HG02981 (cell line): Measurements from ENCODE around the gene CYP4F22.
"Not testable (repeated sequence)": the region's sequence is repeated elsewhere in the genome, so short reads cannot be mapped to it uniquely, and the experiment has no call there.

Experiments
- ATAC-seq: cut with Tn5 transposase; IDR thresholded peaks from one replicate; pipeline ENCODE4 v1.9.1; 2021; ENCODE audit warnings: mild to moderate bottlenecking, moderate library complexity; ENCODE audit not compliant: unreplicated experiment

The CYP4F22 gene

DNA sequence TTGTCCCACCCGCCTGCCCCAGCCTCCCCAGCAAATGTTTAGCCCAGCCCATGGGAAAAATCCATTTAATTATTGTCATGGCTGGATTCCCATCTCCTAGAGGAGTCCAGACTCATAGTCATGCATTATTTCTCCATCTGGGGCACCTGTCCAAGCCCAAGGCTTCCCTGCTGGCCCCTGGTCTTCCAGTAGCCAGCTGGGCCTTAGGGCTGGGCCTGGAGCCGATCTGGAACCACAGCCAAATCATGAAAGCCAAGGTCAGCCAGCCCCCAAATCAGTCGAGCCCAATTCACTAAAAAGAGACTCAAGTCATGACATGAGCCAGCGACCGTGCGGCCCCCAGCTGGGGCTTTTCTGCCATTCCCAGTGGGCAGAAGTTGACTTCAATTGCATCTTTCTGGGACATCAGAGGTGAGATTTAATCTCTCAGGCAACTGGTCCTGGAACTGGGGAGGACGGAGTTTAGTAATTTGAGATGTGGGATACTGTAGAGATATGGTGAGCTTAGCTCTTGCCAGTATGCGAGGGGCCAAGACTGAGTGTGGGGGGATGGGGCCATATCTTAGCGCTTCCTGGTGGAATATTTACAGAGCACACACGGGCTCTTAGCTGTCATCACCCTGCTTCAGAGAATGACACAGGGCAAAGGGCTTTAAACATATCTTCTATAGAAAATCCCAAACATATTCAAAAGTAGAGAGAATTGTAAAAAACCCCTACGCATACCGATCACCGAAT, 19.7 kb upstream of the CYP4F22 start:
- ATAC-seq, result no peak

DNA sequence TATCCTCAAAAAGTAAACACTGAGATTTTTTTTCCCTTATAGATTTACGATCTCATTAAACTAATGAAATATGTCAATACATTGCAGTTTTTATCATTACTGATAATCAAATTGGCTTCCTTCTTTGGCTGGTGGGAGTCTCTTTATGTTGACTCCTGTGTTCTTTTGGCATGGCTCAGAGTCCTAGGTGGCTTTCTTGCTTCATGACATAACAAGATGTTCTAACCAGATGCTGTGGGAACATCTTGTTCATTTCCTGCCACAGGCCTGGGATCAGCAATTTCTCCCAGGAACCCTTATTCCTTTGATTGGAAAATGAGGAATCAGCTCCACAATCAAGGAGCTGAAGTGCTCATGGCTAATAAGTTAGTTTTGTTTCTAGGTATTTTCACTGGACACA, 13.2 kb upstream of the CYP4F22 start:
- no peak for ATAC-seq

GRCh38 chr19:15498156-15498858, 10.0 kb upstream of the CYP4F22 start:
- ATAC-seq, result no peak

- no peak for ATAC-seq
Measured at GRCh38 chr19:15498910-15499309, 9.4 kb upstream of the CYP4F22 start.

DNA sequence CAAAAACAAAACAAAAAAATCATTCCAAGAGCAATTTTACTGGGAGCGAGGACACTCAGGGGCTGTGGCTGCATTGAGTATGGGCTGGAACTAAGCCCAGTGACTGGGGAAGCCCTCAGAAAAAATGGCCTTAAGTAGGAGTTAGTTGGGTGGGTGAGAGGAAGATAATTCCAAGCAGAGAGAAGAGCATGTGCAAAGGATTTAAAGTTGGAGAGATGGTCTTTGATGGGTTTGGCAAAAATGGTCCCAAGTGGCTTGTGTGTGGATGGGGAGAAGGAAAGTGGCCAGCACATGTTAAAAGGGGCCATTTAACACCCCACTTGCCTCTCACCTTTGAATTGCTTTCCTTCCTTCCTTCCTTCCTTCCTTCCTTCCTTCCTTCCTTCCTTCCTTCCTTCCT, 6.7 kb upstream of the CYP4F22 start:
- ATAC-seq, result no peak

- ATAC-seq, result no peak
Measured at GRCh38 chr19:15502264-15502663, 6.1 kb upstream of the CYP4F22 start.

- no peak for ATAC-seq
Measured at GRCh38 chr19:15506074-15506571, 2.2 kb upstream of the CYP4F22 start.

GRCh38 chr19:15507068-15508034, 974 bp upstream of the CYP4F22 start:
- ATAC-seq, result no peak

DNA sequence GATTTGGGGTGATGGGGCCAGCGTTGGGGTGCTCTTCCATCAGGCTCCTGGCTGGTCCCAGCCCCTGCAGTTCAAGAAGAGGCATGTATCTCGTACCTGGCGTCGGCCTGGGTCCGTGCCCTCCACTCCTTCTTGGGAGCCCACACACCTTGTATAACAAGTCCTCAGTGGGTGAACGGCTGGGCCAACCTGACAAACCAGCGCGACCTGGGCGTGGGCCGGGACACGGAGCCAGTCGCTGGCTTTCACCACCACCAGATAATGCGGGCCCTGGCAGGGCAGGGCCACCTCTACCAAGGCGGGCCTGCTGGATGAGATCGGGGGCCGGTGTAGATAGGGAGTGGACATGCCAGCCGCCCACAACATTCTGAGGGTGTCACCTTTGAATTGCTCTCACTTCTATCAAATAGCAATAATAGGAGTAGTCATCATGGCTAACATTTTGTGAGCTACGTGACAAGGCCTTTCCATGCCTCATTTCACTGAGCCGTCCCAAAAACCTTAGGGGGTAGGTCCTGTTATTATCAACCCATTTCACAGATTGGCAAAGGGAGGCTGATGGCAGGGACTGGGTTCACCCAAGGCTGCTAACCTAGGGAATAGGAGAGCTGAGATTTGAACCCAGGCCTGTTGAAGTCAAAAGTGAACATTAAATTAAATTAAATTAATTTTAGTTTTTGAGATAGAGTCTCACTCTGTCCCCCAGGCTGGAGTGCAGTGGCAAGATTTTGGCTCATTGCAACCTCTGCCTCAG, 3.5 kb downstream of the CYP4F22 start:
- ATAC-seq, result no peak

DNA sequence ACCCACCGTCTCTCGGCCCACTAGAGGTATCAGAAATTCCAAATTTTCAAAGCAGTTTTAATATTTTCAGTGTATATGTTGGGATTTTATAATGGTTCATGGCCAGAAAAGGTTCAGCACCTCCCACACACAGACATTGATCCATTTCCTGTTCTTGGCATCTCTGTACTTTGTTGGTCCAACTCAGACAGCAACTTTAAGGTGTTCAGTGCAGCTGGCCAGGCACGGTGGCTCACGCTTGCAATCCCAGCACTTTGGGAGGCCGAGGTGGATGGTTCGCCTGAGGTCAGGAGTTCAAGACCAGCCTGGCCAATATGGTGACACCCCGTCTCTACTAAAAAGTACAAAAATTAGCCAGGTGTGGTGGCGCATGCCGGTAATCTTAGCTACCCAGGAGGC, 6.9 kb downstream of the CYP4F22 start:
- not testable (repeated sequence) for ATAC-seq

- ATAC-seq, result no peak
Measured at GRCh38 chr19:15516363-15516762, 8.0 kb downstream of the CYP4F22 start.

GRCh38 chr19:15517778-15518177, 9.5 kb downstream of the CYP4F22 start:
- ATAC-seq, result no peak

- ATAC-seq, result no peak
Measured at GRCh38 chr19:15519433-15519976, 11.2 kb downstream of the CYP4F22 start.

DNA sequence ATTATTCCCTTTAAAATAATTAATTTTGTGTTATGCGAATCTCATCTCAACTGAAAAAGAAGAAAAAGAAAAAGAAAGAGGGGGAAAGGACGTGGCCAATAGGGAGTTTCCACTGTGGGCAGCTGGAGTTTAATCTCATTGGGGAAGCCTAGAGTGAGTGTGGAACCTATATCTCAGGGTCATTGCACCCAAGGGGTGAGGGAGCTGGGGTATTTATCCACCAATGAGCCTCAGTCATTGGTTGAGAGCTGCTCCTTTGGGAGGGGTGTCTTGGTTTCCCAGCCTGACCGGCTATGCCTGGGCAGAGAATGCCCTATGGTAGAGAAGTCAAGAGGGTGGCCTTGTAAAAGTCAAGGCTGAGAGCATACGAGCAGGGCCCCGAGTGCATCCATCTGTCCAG, 16.5 kb downstream of the CYP4F22 start:
- no peak for ATAC-seq

- no peak for ATAC-seq
Measured at GRCh38 chr19:15525291-15525690, 17.0 kb downstream of the CYP4F22 start.

GRCh38 chr19:15526408-15526807, 18.1 kb downstream of the CYP4F22 start:
- no peak for ATAC-seq

GRCh38 chr19:15527705-15528104, 19.4 kb downstream of the CYP4F22 start:
- ATAC-seq, result no peak

DNA sequence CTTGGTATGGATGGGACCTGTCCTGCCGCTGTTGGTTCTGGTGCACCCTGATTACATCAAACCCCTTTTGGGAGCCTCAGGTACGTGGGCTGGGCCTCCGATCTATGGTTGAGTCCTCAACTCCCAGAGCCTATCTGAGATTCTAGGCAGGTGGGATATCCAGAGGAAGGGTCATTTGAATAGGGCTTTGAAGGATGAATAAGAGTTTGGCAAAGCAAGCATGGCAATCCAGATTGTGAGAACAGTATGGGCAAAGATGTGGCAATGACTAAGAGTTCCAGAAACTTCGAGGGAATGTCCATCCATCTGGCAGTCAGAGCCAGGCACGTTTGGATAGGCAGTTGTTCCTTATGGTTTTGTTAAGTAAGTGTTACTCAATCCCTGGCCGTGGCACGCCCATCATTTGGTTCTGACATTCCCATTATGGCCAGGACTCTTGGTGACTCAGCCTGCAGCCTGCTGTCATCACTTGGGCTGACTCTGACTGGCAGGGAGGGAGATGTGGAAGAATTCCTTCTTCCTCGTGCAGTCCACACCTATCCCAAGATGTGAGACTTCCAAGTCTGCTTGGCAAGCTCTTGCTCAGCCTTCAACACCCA, 21.5 kb downstream of the CYP4F22 start:
- no peak for ATAC-seq

DNA sequence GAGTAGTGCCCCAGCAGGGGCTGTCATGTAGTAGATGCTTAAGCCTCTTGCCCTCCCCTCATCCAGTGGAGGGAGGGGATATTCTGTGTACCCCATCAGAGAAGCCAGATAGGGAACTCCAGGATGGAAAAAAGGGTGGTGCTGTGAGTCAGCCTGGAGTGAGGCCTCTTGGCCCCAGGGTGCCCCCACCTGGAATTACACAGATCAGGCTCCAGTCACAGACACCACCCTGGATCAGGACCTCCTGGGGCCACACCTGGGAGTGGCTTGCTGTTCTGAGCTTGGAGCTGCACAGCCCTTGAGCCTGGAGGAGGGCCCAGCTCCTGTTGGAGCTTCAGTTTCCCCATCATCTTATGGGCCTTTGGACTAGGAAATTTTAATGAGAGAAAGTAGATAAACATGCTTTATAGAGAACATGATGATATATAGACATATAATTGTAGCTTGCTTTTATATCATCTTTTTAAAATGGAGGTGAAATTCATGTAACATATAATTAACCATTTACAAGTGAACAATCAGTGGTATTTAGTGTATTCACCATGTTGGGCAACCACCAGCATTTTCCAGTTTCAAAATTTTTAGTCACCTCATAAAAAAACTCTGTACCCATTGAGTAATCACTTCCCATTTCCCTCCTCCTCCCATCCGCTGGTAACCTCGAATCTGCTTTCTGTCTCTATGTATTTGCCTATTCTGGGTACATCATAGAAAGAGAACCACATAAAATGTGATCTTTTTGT, 24.6 kb downstream of the CYP4F22 start:
- no peak for ATAC-seq
